Measurements from ENCODE around the gene TTLL3.
"Not testable (repeated sequence)": the region's sequence is repeated elsewhere in the genome, so short reads cannot be mapped to it uniquely, and the experiment has no call there.

TTLL3 gene

DNA sequence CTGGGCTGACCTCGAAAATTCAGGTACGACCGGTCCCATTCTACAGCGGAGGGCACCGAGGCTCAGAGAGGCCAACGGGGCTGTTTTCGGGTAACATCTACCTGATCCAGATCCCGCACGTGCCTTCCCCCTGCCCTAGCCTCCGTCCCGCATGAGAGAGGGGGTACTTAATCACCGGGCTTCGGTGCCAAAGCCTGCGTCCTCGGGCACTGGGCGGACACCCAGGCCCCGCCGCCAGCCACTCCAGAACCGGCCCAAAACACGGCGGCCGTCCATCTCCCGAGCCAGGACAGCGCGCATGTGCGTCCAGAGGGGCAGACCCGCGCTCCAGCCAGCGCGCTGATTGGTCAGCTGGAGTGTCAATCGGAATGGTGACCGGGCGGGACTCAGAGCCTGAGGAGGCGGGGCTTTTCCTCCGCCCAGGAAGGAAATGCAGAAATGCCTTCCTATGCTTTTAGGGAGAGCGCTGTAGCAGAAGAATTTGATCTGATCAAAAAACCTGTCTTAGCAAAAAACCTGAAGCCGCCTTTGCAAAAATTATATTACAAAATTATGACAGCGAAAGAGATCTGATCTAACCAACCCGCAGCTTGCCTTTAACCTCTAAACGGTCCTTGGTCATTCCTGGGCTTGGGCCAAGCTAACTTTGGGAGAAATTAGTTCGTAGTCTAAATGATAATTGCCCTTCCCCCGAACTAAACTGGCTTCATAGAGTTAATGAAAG, 33.8 kb downstream of the TTLL3 start, which contains the start of gene RPUSD3:
Gene RPUSD3, minus strand, starts transcription at position 294 of the 724 bp plus-strand sequence. Its CDS starts 18 bp downstream, at position 276.
- DNase-seq = peak; percentile 96

DNA sequence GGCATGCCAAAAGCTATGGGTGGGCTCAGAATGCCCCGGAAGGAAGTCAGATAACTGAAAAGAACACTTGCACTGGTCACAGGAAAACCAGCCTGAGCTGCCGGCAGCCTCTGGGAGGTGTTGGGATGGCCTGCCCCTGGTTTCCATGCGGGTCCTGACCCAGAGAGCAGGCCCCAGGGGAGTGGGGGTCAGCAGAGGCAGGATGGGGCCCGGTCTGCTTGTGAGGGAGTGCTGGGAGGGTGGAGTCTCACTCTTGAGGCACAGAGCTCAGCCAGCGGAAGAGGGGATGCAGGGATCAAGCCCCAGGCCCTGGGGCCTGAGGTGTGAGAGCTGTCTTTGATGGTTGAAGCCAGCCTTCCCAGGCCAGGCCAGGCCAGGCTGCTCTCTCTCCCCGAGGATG, 36.2 kb downstream of the TTLL3 start:
- DNase-seq = no peak

DNA sequence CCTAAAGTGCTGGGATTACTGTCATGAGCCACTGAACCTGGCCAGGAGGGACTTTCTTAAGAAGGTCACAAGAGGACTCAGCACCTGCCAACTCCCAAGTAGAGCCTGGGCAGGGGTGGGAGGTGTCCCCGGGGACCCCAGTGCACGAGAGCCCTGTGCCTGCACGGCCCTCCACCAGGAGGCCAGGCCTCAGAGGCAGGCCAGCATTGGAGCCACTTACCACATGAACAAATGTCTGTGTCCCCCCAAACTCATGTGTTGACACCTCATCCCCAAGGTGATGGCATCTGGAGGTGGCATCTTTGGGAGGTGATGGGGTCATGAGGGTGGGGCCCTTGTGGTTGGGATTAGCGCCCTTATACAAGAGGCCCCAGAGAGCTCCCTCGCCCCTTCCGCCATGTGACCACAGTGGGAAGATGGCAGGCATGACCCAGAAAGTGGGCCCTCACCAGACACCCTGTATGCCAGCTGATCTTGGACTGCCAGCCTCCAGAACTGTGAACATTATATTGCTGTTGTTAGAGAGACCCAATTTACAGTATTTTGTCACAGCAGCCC, 36.9 kb downstream of the TTLL3 start:
- DNase-seq = no peak

DNA sequence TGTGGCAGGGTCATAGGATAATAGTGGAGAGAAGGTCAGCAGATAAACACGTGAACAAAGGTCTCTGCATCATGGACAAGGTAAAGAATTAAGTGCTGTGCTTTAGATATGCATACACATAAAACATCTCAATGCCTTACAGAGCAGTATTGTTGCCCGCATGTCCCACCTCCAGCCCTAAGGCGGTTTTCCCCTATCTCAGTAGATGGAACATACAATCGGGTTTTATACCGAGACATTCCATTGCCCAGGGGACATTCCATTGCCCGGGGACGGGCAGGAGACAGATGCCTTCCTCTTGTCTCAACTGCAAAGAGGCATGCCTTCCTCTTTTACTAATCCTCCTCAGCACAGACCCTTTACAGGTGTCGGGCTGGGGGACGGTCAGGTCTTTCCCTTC, 37.8 kb downstream of the TTLL3 start:
- not testable (repeated sequence) for DNase-seq

DNA sequence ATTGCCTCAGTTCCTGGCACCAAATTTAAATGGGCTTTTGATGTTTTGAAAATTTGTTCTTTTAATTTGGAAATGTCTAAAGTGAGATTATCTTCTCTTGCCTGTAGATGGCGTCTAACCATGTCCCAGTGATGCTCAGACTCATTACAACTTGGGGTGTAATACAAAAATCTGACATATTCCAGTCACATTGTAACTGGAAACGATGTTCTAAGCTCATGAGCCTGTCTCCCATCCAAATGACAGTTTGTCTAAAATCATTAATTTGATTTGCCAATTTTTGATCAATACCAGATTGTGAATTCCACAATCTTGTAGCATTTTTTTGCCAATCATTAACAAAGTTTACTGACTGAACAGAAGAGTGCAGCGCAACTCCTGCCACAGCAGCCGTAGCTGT, 38.8 kb downstream of the TTLL3 start:
- peak; percentile 63 for DNase-seq

DNA sequence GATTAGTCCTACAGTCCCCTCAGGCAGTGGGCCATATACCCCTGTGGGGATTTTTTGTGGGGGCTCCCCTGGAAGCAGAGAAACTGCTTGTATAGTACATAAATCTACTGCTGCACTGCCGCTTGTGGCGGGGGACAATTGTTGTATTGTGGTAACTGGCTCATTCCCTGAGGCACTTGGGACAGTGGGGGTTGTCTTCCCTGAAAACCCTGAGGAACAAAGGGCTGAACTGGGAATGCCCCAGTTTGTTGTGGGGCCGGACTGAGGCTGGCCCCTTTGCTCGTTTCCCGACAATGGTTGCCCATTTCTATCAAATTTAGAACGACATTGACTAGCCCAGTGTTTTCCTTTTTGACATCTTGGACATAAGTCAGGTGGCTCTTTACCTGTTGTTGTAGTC, 41.3 kb downstream of the TTLL3 start:
- DNase-seq = not testable (repeated sequence)

DNA sequence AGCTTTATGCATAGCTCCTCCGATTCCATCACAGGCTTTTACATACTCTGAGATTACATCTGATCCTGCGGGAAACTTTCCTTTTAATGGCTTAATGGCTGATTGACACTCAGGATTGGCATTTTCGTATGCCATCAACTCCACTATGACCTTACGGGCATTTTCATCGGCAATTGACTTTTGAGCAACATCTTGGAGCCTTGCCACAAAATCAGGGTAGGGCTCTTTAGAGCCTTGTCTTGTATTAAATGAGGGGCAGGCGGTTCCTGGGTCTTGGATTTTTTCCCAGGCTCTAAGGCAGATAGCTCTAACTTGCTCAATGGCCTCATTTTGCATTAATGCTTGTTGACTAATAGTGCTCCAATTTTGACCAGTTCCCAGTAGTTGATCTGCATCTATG, 41.9 kb downstream of the TTLL3 start:
- DNase-seq = not testable (repeated sequence)

DNA sequence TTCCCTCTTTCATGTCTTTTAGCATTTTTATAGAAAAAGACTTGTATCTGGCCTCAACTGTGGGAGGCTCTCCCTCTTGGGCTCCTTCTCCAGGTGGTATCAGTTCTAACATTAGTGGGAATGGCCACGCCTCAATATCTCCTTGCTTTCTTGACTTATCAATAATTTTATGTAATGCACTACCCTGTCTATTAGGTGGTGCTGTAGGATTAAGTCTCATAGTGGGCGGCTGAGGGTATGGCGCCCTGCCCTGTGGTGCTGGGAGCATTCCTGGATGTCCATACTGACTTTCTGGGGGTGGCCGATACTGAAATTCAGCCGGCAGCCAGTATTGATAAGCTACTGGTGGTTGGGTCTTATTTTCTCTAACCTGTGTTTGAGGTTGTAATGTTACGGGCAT, 42.5 kb downstream of the TTLL3 start:
- no peak for DNase-seq

DNA sequence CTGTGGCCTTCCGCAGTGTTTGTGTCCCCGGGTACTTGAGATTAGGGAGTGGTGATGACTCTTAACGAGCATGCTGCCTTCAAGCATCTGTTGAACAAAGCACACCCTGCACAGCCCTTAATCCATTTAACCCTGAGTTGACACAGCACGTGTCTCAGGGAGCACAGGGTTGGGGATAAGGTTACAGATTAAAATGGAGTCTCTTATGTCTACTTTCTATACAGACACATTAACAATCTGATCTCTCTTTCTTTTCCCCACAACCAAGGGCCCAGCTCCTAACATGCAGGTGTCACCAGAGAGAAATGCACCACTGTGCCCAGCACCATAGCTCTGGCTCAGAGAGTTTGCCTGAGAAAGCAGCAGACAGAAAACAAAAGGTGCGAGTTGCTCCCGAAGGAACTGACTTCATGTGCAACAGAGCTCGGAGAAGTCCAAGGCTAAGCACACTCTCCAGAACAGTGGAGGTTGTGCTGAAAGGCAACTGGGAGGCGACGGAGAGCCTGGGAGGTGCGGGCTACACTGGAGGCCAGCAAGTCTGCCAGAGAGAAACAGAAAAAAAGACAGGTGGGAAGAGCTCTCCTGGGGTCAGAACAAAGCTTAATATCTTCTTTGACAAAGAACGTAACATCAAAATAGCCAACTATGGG, 44.4 kb downstream of the TTLL3 start:
- not testable (repeated sequence) for DNase-seq

DNA sequence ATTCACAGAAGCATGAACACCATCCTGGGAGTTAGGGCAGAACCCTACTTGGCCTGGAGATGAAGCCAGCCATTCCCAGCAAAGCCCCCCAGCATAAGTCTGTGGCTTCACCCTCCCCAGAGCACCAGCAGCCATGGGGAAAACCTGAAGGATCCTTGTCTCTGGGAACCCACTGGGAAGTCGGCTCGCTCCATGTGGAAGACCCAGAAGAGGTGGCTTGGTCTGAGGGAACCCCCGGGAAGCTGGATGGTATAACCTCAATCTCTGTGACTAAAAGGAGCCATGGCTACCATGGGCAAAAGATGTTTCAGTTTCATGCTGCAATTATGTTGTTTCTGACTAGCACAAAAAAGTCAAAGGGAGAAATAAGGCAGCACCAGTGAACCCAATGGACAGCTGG, 45.5 kb downstream of the TTLL3 start:
- DNase-seq = no peak

DNA sequence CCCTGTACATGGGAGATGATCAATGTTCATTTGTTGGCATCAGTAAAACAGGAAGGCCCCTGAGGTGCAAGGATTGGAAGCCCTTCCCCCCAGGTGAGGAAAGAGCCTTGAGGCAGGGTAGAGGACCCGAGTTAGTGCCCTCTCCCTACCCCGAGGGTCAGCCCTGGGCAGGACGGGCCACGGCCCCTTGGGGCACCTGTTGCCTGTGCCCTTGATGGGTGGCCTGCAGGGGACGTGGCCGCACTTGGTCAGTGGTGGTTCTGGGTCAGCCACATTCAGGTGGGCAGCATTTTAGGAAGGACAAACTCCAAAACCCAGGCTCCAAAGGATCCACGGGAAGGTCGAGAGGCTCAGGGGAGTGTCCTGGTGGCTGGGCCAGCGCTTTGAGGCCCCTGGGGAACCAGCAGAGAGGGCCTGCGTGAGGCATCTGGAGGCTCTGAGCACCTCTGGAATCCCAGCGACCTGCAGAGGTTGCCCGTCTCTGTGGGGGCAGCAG, 49.5 kb downstream of the TTLL3 start:
- DNase-seq = no peak

DNA sequence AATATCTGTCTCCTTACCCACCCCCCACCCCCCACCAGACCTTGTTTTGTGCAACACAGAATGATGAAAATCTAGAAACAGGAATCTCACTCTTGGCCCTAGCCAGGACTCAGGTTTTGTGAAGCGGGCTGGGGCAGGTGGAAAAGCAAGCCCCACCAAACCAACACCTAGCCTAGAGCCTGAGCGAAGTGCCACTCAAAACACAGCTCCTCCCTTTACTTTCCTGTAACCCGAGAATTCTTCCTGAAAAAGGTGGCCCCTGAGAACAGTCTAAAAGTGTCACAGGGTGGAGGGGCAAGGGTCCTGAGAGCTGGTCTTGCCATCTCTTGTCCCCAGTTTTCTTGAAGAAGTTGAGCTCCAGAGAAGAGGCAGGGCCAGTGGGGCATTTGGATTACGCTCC, 51.1 kb downstream of the TTLL3 start:
- DNase-seq = no peak

DNA sequence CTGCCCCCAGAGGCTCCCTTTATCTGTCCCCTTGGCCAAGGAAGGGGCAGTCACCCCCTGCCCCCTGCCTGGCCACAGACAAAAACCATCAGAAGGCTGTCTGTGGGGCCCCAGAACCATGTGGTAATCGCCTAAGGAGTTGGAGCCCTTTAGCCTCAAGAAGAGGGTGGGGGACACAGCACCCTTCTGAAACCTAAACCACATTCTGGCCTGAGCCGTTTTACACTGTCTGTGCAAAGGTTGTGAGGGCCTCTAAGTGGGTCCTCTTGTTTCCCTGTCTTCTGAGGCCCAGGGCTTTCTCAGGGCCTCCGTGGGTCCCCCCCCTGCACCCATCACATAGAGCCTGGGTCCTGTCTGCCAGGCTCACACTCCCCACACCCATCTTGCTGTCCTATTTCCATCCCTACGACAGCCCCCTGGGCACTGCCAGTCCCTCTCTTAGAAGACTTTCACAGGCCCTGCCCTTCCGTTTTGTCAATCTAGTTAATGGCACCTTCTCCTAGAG, 51.6 kb downstream of the TTLL3 start:
- no peak for DNase-seq

DNA sequence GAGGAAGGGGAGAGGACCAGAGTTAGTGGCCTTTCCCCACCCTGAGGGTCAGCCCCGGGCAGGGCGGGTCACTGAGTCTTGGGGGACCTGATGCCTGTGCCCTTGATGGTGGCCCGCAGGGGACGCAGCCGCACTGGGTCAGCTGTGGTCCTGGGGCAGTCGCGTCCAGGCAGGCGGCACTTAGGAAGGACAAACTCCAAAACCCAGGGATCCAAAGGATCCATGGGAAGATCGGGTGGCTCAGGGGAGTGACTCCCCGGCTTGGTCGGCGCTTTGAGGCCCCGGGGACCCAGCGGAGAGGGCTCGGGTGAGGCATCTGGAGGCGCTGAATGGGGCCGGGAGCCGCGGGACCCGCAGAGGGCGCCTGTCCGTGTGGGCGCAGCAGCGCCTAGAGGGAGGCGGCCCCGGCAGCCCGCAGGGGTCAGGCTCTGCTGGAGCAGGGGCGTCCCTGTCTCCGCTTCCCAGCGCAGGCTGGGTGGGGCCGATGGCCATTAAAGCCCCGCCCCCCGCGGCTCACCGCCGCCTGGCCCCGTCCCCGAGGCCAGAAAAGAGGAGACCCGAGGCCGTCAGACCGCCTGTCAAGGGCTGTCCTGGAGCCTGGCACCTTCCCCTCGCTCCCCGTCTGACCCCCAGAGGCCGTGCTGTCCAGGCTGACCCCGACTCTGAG, 52.5 kb downstream of the TTLL3 start:
- peak; percentile 22 for DNase-seq

DNA sequence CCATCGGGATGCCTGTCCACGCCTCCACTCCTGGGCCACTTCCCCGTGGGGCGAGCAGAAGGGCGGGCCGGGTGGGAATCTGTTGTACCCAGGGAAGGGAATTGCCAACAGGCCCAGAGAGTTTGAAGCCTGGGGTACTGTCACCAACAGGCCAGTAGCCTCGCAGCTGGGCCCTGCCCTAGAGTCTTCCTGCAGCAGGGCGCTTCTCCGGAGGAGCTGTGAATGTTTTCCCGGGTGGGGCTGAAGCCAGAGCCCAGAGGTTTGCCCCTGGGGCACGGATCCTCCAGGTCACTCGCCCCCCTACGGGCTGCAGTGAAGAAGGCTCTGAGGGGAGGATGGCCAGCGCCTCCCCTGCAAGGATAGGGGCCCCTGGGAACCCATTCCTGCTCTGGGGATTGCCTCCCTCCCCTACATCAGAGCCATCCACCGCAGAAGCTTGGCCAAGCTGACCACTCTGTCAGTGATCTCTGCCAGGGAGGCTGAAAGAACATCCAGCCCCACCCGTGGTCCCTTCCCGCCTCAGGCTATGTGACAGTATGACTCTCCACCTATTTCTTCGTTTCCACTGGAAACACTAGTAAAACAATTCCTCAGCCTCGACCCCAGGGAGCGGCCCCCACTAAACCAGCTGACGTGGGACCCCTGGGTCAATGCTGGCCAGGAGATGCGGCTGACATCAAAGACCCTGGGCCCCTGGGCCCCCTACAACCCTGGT, 53.2 kb downstream of the TTLL3 start:
- no peak for DNase-seq

DNA sequence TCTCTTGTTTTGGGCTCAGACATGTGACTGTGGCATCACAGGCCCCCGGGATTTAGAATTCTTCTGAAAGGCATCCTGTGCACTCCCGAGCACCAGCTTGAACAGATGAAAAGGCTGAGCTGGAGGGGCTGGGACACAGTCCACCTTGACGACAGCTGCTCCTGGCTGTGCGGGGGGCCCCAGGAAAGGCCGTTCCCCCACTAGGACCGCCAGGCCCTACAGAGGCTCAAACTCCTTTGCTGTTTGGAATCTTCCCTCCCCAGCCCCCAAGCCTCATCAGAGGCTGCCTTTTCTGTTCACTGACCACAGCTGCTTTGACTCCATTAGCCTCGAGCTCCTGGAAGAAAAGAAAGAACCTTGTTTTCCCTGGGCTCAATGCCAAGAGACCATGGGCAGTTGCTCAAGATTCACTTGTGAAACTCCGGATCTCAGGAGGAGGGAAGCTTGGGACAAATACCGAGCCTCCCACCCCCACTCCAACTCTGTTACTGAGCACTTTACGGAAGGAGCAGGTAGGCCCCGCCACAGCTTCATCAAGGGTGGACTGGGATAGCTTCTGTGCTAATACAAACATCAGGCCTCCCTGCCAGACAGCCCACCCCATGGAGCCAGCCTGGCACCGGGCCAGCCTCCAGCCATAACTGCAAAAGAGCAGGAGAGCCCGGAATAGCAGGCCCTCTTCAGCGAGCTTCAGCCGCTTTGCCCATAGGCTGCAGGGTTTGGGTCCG, 54.3 kb downstream of the TTLL3 start:
- DNase-seq = no peak

DNA sequence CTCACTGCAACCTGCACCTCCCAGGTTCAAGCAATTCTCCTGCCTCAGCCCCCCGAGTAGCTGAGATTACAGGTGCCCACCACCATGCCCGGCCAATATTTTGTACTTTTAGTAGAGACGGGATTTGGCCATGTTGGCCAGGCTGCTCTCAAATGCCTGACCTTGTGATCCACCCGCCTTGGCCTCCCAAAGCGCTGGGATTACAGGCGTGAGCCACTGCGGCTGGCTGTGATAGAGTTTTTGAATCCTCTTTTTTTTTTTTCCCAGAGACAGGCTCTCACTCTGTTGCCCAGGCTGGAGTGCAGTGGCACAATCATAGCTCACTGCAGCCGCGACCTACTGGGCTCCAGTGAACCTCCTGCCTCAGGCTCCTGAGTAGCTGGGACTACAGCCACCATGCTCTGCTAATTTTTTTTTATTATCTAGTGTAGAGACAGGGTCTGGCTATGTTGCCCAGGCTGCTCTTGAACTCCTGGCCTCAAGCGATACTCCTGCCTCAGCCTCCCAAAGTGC, 55.1 kb downstream of the TTLL3 start:
- DNase-seq = not testable (repeated sequence)

DNA sequence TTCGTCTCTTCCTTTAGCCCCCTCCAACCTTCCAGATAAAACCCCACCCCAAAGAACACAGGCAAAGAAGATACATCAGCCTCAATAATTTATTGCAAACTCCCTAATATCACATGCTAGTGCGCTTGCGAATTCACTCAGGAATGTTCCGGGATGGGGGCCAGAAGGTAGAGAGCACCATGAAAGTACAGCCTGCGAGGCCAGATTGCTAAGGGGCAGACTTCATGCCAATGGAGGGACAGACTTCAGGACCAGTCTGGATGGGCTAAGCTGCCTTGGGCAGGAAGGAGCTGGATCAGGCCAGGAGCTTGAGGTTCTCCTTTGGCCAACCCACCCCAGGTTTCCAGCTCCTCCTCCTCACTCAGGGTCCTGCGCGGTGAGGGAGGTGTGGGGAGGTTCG, 56.6 kb downstream of the TTLL3 start:
- no peak for DNase-seq

DNA sequence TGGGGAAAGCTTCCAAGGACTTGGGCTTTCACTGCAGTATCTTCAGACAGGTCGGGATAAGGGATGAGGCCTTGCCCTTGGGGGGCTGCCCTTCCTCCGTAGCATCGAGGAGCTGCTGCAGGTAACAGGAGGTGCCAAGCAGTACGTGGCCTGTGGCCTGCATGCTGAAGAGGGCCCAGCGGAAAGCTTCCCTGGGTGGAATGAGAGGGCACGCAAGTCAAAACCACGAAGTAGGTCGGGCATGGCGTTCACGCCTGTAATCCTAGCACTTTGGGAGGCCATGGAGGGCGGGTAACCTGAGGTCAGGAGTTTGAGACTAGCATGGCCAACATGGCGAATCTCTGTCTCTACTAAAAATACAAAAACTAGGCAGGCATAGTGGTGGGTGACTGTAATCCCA, 57.0 kb downstream of the TTLL3 start:
- no peak for DNase-seq

DNA sequence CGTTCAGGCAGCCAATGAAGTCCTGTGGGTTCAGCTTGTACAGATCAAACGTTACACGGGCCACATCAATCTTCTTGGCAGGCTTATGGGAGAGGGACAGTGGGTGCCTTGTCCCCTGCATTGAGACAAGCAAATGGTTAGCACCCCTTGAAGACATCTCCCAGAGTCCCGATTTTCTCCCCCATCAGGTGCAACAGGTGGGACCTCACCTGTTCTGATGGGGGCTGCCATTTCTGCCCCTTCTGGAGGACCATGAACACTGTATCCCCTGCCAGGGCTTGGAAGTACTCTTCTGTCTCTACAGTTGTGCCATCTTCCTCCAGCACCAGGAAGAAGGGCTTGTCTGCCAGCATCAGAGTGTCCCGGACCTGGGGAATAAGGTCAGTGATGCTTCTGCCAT, 59.9 kb downstream of the TTLL3 start:
- no peak for DNase-seq

DNA sequence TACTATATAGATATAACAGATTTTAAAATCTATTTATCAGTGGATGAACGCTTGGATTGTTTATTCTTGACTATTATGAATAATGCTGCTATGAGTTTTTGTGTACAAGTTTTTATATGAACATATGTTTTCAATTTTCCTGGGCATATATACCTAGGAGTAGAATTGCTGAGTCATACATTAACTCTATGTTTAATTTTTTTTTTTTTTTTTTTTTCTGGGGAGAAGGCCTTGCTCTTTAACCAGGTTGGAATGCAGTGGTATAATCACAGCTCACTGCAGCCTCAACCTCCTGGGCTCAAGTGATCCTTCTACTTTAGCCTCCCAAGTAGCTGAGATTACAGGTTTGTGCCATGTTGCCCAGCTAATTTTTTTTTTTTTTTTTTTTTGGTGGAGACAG, 60.9 kb downstream of the TTLL3 start:
- DNase-seq = no peak

DNA sequence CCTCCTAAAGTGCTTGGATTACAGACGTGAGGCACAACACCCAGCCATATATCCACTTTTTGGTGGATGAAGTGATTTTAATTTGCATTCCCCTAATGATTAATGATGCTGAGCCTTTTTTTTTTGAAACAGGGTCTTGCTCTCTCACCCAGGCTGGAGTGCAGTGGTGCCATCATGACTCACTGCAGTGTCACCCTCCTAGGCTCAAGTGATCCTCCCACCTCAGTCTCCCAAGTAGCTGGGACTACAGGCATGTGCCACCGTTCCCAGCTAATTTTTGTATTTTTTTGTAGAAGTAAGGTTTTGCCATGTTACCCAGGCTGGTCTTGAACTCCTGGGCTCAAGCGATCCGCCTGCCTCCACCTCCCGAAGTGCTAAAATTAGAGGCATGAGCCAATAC, 62.0 kb downstream of the TTLL3 start:
- DNase-seq = not testable (repeated sequence)

All from CD4-positive, alpha-beta T cell treated with Interleukin-21 for 1 hour (primary cell).